Gastroesophageal sphincter (tissue), 3 donors: ENCODE data around the gene PPP1R10.

ENCODE experiments used
- CTCF ChIP-seq, 4 experiments: fragments of 200-600 bp in 2 of 4; fragments of 450-650 bp in 2 of 4; sonication (generic) in 1 of 4; IDR thresholded peaks; one replicate each; pipeline ENCODE4 v1.5.1; 2017 to 2019; ENCODE audit warnings: antibody characterized with exemption in 4 of 4, mild to moderate bottlenecking in 2 of 4, moderate library complexity in 2 of 4
- POLR2AphosphoS5 ChIP-seq: sonication (generic); formaldehyde crosslinking; IDR thresholded peaks from one replicate; pipeline ENCODE4 v1.6.1; 2017; ENCODE audit warnings: antibody characterized with exemption

- TF ChIP-seq POLR2AphosphoS5 (peak; percentile 82), CTCF (IDR thresholded peaks at IDR 0.05) (peak in 3 of 4 experiments; percentile 37 to 70 (median 58))
Observed at GRCh38 chr6:30626484-30627366, 9.7 kb upstream of the PPP1R10 start, which contains the start of gene ATAT1.
